Uterus (tissue), 2 donors: ENCODE measurements around the gene CFDP1.

Experiments
- CTCF ChIP-seq, 4 experiments: fragments of 200-600 bp in 2 of 4; fragments of 450-650 bp in 2 of 4; sonication (generic) in 2 of 4; IDR thresholded peaks; one replicate each; pipeline ENCODE4 v1.5.1; 2016 to 2019; ENCODE audit warnings: antibody characterized with exemption in 4 of 4, mild to moderate bottlenecking in 2 of 4, moderate library complexity in 1 of 4
- POLR2A ChIP-seq, 2 donors: fragments of 450-650 bp; IDR thresholded peaks; one replicate each; pipeline ENCODE4 v1.6.1; 2016; ENCODE audit warnings: antibody characterized with exemption in 2 of 2, mild to moderate bottlenecking in 1 of 2, moderate library complexity in 1 of 2

- TF ChIP-seq CTCF (IDR thresholded peaks at IDR 0.05) (no peak), POLR2A (IDR thresholded peaks at IDR 0.05) (no peak)
Observed at GRCh38 chr16:75452464-75453190, 19.3 kb upstream of the CFDP1 start.
